ENCODE data around the gene ESYT2.

The ESYT2 gene

DNA sequence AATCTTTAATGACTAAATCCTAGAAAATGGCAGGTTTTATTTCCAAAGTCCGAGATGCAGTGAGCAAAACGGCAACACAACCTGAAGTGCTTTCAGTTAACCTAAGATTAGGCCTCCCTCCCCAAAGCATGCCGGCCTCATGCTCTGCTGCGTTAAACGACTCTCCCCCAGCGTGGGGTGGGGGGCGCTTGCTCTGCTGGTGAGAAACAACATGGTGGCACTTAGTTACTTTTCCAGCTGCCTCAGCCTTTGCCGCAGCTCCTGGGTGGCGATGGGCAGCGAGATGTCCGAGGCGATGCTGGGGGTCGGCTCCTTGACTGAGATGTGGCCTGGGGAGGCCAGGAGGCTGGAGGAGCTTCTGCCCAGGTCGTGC lies 88.0 kb downstream of the ESYT2 start:
- H3K4me1 ChIP-seq (ENCODE audit: control insufficient read depth, insufficient read depth, low read length, unreplicated experiment): peaks cover 27% of the 10 kb centered on the region

DNA sequence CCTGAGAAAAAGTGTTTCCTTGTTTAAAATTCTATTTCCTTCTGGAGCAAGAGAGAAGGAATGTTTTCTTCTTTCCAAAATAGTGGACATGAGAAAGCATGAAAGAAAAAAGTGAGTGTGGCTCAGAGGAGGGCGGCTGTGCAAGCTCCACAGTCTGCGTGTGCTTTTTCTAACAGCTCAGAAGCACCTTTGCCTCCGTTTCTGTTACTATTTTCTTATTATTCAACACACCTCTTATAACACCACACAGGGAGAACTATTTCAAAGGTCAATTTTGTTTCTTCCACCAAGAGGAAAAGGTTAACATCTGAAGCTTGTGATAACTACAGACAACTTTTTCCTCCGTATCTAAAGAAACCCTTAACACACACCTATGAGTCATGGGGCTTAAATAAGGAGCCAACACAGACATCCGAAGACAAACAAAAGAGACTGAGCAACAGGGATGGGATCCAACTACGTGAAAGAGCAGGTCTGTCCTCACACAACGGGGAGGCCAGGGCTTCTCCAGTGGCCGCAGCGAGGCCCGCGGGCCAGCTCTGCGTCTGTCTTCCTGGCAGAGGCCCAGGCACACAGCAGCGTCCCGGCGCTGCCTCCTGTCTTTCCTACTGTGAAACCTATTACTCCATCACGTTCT lies 88.5 kb downstream of the ESYT2 start:
- H3K36me3 ChIP-seq (ENCODE audit: insufficient read depth, low read length): peaks cover 15% of the 10 kb centered on the region; the same call in 1 of the 2 replicates

More for the DNA sequence above, 88.0 kb downstream of the ESYT2 start:
- peak overlapping the region; percentile 97 for H3K27ac ChIP-seq (ENCODE audit: low read depth, low read length)
- H3K27me3 ChIP-seq (ENCODE audit: insufficient read depth, low read length): no peaks in the 10 kb centered on the region
- H3K36me3 ChIP-seq (ENCODE audit: insufficient read depth, low read length): peaks cover 10% of the 10 kb centered on the region; the same call in 1 of the 2 replicates
- H2AFZ ChIP-seq (ENCODE audit: low read length, unreplicated experiment): no peak overlapping the region
- no peaks in the 10 kb centered on the region for H3K79me2 ChIP-seq (ENCODE audit: control insufficient read depth, insufficient read depth, low read length, unreplicated experiment)
- no peak overlapping the region for H3K4me3 ChIP-seq (ENCODE audit: low read depth, low read length)

DNA sequence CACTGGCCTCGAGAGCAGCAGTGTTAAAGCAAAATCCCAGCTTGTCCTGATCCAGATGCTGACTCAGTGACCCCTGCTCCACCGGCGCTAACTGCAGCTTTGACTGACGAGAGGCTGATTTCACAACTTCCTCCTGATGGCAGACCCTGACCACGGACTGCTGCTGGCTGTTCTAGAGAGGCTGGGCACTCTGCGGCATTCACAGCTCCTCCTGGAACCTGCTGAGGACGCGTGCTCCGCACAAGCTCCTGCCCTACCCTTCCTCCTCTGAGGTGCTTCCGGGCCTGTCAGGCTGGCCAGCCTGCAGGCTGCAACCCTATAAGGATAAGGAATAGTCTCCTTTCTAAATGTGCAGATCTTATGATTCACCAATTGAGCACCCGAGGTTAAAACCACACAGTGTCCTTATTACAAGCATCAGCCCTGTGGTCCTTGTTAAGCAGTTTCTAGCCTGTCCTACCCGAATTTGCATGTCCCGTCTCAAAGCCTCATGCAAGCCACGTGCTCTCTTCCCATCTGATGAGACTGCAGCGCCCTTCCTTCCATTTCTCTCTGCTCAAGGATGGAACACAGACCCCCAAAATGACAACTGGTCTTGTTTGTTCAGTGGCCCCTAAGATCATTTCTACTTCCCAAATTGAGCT lies 89.2 kb downstream of the ESYT2 start:
- no peak overlapping the region for H2AFZ ChIP-seq (ENCODE audit: low read length, unreplicated experiment)
- H3K4me1 ChIP-seq (ENCODE audit: control insufficient read depth, insufficient read depth, low read length, unreplicated experiment): peaks cover 27% of the 10 kb centered on the region
- peaks cover 18% of the 10 kb centered on the region; the same call in 1 of the 2 replicates for H3K36me3 ChIP-seq (ENCODE audit: insufficient read depth, low read length)
- H3K27me3 ChIP-seq (ENCODE audit: insufficient read depth, low read length): no peaks in the 10 kb centered on the region
- H3K79me2 ChIP-seq (ENCODE audit: control insufficient read depth, insufficient read depth, low read length, unreplicated experiment): no peaks in the 10 kb centered on the region
- peak overlapping the region; percentile 32 for H3K4me3 ChIP-seq (ENCODE audit: low read depth, low read length)
- H3K27ac ChIP-seq (ENCODE audit: low read depth, low read length): peak overlapping the region; percentile 97

More for the DNA sequence above, 88.5 kb downstream of the ESYT2 start:
- Histone ChIP-seq H3K4me3 (ENCODE audit: low read depth, low read length) (peak overlapping the region; percentile 32), H3K27me3 (ENCODE audit: insufficient read depth, low read length) (no peaks in the 10 kb centered on the region), H3K27ac (ENCODE audit: low read depth, low read length) (peak overlapping the region; percentile 97), H3K79me2 (ENCODE audit: control insufficient read depth, insufficient read depth, low read length, unreplicated experiment) (no peaks in the 10 kb centered on the region), H2AFZ (ENCODE audit: low read length, unreplicated experiment) (no peak overlapping the region), H3K4me1 (ENCODE audit: control insufficient read depth, insufficient read depth, low read length, unreplicated experiment) (peaks cover 27% of the 10 kb centered on the region)

DNA sequence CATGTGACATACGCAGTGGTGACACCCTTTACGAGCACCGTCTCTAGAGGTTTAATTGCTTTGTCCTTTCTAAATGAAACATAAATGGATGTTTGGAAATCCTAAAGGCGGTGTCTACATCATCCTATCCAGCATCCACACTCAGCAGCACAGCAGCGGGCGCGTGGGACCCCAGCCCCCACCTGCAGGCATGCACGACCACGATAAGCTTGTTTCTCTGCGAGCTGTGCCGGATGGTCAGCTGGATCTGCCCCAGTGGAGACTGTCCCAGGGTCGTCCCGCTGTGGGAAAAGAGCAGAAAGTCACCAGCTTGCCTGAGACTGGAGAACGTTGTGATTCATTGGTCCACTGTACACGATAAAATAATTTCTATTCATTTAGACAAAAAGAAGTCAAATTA lies 90.5 kb downstream of the ESYT2 start:
- Histone ChIP-seq H3K79me2 (ENCODE audit: control insufficient read depth, insufficient read depth, low read length, unreplicated experiment) (no peaks in the 10 kb centered on the region), H2AFZ (ENCODE audit: low read length, unreplicated experiment) (no peak overlapping the region), H3K36me3 (ENCODE audit: insufficient read depth, low read length) (peaks cover 30% of the 10 kb centered on the region; the same call in 1 of the 2 replicates), H3K4me3 (ENCODE audit: low read depth, low read length) (no peak overlapping the region), H3K27ac (ENCODE audit: low read depth, low read length) (no peak overlapping the region), H3K27me3 (ENCODE audit: insufficient read depth, low read length) (no peaks in the 10 kb centered on the region), H3K4me1 (ENCODE audit: control insufficient read depth, insufficient read depth, low read length, unreplicated experiment) (peaks cover 27% of the 10 kb centered on the region)

DNA sequence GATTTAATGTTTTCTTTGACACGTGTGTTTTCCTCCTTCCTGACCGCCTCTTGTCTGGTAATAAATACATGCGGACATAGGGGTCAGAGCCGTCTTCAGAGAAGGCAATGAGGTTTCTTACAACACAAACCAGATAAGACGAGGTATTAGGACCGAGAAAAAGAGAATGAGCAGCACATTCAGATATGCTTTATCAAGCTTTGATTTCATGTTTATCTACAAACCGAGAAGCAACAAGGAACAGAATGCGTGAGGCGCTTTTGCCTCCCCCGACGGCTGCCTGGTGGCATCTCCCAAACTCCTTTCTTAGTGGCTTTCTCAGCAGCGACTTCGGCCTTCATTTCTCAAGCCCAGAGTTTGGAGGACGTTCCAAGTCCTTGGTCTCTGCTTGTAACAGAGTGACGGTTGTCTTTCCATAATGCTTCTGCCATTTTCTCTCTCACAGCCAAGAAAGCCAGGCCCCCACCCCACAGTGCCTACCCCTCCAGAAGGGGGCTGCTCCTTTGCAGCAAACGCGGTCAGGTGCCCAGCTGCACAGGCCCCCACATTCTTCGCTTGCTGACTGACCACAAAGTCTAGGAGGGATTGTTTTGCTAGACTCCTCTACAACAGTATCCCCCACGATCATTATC lies 92.1 kb downstream of the ESYT2 start:
- H3K36me3 ChIP-seq (ENCODE audit: insufficient read depth, low read length): peaks cover 32% of the 10 kb centered on the region

DNA sequence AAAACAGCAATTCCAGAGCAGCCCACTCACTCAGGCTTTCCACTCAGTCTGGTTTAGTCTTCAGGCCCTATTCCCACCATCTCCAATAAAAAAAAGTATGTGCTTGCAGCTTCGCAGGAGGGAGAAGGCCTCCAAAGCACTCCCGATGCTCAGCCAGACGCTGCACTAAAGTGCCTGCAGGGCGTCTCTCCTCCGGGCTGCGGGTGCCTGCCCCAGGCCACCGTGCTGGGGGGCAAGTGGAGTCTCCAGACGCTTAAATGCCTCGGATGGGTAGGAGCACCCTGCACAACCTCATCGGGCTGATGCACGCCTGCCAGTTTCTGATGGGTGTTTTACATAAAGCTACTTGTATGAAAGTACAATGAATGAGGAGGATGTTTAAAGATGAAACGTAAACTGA lies 93.4 kb downstream of the ESYT2 start:
- Histone ChIP-seq H3K79me2 (ENCODE audit: control insufficient read depth, insufficient read depth, low read length, unreplicated experiment) (no peaks in the 10 kb centered on the region), H3K36me3 (ENCODE audit: insufficient read depth, low read length) (peaks cover 33% of the 10 kb centered on the region), H3K4me1 (ENCODE audit: control insufficient read depth, insufficient read depth, low read length, unreplicated experiment) (peaks cover 15% of the 10 kb centered on the region), H3K27ac (ENCODE audit: low read depth, low read length) (no peak overlapping the region), H3K4me3 (ENCODE audit: low read depth, low read length) (no peak overlapping the region), H2AFZ (ENCODE audit: low read length, unreplicated experiment) (no peak overlapping the region), H3K27me3 (ENCODE audit: insufficient read depth, low read length) (no peaks in the 10 kb centered on the region)

More for the DNA sequence above, 92.1 kb downstream of the ESYT2 start:
- Histone ChIP-seq H3K4me3 (ENCODE audit: low read depth, low read length) (no peak overlapping the region), H3K27me3 (ENCODE audit: insufficient read depth, low read length) (no peaks in the 10 kb centered on the region), H2AFZ (ENCODE audit: low read length, unreplicated experiment) (no peak overlapping the region), H3K4me1 (ENCODE audit: control insufficient read depth, insufficient read depth, low read length, unreplicated experiment) (peaks cover 27% of the 10 kb centered on the region), H3K79me2 (ENCODE audit: control insufficient read depth, insufficient read depth, low read length, unreplicated experiment) (no peaks in the 10 kb centered on the region), H3K27ac (ENCODE audit: low read depth, low read length) (no peak overlapping the region)

DNA sequence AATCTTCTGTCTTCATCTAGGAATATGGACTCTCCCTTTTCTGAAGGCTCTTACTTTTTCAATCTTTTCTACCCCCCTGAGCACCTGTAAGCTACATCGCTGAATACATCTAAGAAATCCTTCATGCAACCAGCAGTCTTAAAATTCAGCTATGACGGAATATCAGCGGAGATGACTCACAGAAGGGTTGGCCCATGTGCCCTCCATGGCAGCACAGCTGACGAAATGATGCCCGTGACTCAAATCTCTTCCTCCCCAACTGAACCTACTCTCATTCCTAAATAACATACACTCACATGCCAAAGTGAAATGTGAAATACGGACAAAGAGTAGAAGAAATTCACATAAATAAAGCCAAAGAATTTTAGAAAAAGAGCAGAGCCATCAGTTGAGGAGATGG lies 94.4 kb downstream of the ESYT2 start:
- Histone ChIP-seq H3K36me3 (ENCODE audit: insufficient read depth, low read length) (peaks cover 38% of the 10 kb centered on the region), H3K4me3 (ENCODE audit: low read depth, low read length) (no peak overlapping the region), H2AFZ (ENCODE audit: low read length, unreplicated experiment) (no peak overlapping the region), H3K27me3 (ENCODE audit: insufficient read depth, low read length) (no peaks in the 10 kb centered on the region), H3K27ac (ENCODE audit: low read depth, low read length) (peak overlapping the region; percentile 2; the same call in 1 of the 2 replicates), H3K4me1 (ENCODE audit: control insufficient read depth, insufficient read depth, low read length, unreplicated experiment) (peaks cover 5% of the 10 kb centered on the region), H3K79me2 (ENCODE audit: control insufficient read depth, insufficient read depth, low read length, unreplicated experiment) (no peaks in the 10 kb centered on the region)

DNA sequence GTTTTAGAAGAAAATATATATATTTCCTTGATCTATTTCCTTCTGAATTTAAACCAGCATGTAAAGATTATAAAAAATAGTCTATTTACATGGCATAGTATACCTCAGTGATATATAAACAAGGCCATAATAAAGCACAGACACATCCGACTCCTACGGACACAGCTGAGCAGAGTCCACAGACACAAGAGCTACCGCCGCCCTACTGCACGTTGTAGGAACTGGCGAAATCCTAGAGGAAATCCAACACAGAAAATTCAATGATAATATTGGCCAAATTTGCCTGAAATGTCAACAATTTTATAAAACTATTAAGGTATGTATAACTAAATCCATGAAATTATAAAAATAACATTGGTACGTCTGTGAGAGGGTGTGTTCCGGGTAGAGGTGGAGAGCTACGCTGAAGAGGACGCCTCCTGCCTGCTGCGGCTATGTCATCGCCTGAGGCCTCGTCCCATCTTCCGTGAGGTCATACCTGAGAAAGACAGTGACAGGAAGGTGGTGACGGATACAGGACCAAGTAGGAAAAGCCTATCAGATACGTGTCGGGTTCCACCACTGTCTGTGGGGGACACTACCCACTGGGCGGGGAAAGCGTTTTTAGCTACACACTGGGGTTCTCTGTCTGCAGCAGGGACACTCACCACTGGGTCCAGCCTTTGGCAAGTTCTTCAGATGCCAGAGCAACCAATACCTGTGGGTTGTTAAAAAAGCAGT lies 95.4 kb downstream of the ESYT2 start:
- H3K36me3 ChIP-seq (ENCODE audit: insufficient read depth, low read length): peaks cover 37% of the 10 kb centered on the region
- H3K27me3 ChIP-seq (ENCODE audit: insufficient read depth, low read length): no peaks in the 10 kb centered on the region
- no peaks in the 10 kb centered on the region for H3K79me2 ChIP-seq (ENCODE audit: control insufficient read depth, insufficient read depth, low read length, unreplicated experiment)
- H3K4me3 ChIP-seq (ENCODE audit: low read depth, low read length): no peak overlapping the region
- no peaks in the 10 kb centered on the region for H3K4me1 ChIP-seq (ENCODE audit: control insufficient read depth, insufficient read depth, low read length, unreplicated experiment)
- H2AFZ ChIP-seq (ENCODE audit: low read length, unreplicated experiment): no peak overlapping the region
- no peak overlapping the region for H3K27ac ChIP-seq (ENCODE audit: low read depth, low read length)

DNA sequence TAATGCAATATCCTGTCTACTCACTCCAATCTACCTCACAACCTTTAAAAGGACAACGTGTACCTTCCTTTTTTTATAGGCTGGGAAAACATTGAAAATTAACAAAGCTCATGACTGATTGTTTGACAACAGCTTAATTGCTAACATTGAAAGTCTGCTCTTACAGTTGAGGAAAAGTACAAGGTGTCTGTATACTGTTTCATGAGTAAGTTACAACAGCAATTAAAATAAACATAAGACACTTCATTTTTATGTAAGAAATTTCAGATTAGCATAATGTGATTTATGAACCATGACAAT lies 96.1 kb downstream of the ESYT2 start:
- H2AFZ ChIP-seq (ENCODE audit: low read length, unreplicated experiment): no peak overlapping the region
- no peaks in the 10 kb centered on the region for H3K4me1 ChIP-seq (ENCODE audit: control insufficient read depth, insufficient read depth, low read length, unreplicated experiment)
- H3K4me3 ChIP-seq (ENCODE audit: low read depth, low read length): no peak overlapping the region
- H3K27ac ChIP-seq (ENCODE audit: low read depth, low read length): no peak overlapping the region
- H3K36me3 ChIP-seq (ENCODE audit: insufficient read depth, low read length): peaks cover 33% of the 10 kb centered on the region
- H3K27me3 ChIP-seq (ENCODE audit: insufficient read depth, low read length): no peaks in the 10 kb centered on the region
- H3K79me2 ChIP-seq (ENCODE audit: control insufficient read depth, insufficient read depth, low read length, unreplicated experiment): no peaks in the 10 kb centered on the region

DNA sequence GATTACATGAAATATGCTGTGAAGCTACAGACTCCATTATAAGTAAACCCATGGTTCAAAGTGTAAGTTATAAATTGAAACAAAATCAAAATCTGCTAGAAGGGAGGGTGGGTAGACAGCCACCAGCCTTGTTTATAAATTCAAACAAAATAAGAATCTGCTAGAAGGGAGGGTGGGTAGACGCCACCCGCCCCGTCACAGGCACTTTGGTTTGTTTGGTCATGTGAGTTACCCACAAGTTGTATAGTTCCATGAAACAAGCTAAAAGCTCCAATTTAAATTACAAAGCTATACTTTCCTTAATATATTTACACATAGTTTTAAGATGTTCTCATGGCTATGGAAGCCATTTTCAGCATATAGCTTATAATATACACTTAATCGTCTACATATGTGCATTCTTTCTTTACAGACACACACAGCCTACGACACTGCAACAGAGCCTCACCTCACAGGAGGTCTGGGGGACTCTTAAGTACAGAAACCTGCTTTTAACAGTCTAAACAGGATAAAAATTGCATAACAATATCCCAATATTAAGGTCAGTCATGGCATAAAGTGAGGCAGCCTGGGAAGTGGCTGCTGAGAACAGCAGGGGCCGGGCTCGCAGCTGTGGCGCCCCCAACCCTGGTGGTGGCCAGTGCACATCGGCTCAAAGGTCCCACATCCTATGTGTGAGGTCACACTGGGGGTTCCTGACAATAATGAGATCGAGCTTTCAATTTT lies 96.7 kb downstream of the ESYT2 start:
- no peaks in the 10 kb centered on the region for H3K79me2 ChIP-seq (ENCODE audit: control insufficient read depth, insufficient read depth, low read length, unreplicated experiment)
- H3K36me3 ChIP-seq (ENCODE audit: insufficient read depth, low read length): peaks cover 33% of the 10 kb centered on the region
- H3K4me3 ChIP-seq (ENCODE audit: low read depth, low read length): no peak overlapping the region
- H3K27ac ChIP-seq (ENCODE audit: low read depth, low read length): no peak overlapping the region
- no peak overlapping the region for H2AFZ ChIP-seq (ENCODE audit: low read length, unreplicated experiment)
- no peaks in the 10 kb centered on the region for H3K27me3 ChIP-seq (ENCODE audit: insufficient read depth, low read length)
- no peaks in the 10 kb centered on the region for H3K4me1 ChIP-seq (ENCODE audit: control insufficient read depth, insufficient read depth, low read length, unreplicated experiment)

All from ACC112 (cell line).